Suprapubic skin (tissue), 4 donors: ENCODE measurements around the gene NUDT3.
"Not testable (repeated sequence)": the region's sequence is repeated elsewhere in the genome, so short reads cannot be mapped to it uniquely, and the experiment has no call there.

Experiments
- POLR2A ChIP-seq, 2 donors: fragments of 450-650 bp; IDR thresholded peaks; one replicate each; pipeline ENCODE4 v1.6.1; 2017; ENCODE audit warnings: antibody characterized with exemption in 2 of 2, mild to moderate bottlenecking in 2 of 2, moderate library complexity in 2 of 2
- POLR2AphosphoS5 ChIP-seq, 3 donors: sonication (generic); formaldehyde crosslinking; IDR thresholded peaks; one replicate each; pipeline ENCODE4 v1.6.1; 2017; ENCODE audit warnings: antibody characterized with exemption in 3 of 3
- TF ChIP-seq, protein P1 (sequence below), 2 donors: fragments of 200-600 bp in 1 of 2; fragments of 450-650 bp in 1 of 2; sonication (generic) in 1 of 2; IDR thresholded peaks; one replicate each; pipeline ENCODE4 v1.5.1; 2016 to 2019; ENCODE audit warnings: antibody characterized with exemption in 2 of 2, mild to moderate bottlenecking in 1 of 2, moderate library complexity in 1 of 2

DNA sequence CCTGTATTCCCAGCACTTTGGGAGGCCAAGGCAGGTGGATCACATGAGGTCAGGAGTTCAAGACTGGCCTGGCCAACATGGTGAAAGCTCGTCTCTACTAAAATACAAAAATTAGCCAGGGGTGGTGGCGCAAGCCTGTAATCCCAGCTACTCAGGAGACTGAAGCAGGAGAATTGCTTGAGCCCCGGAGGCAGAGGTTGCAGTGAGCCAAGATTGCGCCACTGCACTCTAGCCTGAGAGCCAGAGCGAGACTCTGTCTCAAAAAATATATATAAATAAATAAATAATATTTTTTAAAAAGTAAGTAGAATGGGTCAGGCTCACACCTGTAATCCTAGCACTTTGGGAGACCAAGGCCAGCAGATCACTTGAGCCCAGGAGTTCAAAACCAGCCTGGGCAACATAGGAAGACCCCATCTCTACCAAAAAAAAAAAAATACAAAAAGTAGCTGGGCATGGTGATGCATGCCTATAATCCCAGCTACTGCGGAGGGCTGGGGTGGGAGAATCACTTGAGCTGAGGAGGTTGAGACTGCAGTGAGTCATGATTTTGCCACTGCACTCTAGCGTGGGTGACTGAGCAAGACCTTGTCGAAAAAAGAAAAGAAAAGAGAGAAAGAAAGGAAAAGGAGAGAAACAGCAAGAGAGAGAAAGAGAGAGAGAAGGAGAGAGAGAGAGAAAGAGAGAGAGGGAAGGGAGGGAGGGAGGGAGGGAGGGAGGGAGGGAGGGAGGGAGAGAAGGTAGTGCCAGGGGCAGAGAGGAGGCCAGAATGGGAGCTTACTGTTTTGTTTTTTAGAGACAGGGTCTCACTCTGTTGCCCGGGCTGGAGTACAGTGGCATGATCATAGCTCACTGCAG is 26.5 kb downstream of the NUDT3 start:
- TF ChIP-seq, protein P1, sequence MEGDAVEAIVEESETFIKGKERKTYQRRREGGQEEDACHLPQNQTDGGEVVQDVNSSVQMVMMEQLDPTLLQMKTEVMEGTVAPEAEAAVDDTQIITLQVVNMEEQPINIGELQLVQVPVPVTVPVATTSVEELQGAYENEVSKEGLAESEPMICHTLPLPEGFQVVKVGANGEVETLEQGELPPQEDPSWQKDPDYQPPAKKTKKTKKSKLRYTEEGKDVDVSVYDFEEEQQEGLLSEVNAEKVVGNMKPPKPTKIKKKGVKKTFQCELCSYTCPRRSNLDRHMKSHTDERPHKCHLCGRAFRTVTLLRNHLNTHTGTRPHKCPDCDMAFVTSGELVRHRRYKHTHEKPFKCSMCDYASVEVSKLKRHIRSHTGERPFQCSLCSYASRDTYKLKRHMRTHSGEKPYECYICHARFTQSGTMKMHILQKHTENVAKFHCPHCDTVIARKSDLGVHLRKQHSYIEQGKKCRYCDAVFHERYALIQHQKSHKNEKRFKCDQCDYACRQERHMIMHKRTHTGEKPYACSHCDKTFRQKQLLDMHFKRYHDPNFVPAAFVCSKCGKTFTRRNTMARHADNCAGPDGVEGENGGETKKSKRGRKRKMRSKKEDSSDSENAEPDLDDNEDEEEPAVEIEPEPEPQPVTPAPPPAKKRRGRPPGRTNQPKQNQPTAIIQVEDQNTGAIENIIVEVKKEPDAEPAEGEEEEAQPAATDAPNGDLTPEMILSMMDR (IDR thresholded peaks at IDR 0.05): not testable (repeated sequence)
- TF ChIP-seq POLR2A, POLR2AphosphoS5 (IDR thresholded peaks at IDR 0.05): not testable (repeated sequence)
